GM18507 (cell line): Measurements from ENCODE around the gene STRIT1.
"Not testable (repeated sequence)": the region's sequence is repeated elsewhere in the genome, so short reads cannot be mapped to it uniquely, and the experiment has no call there.

Experiments
- DNase-seq: peaks from one replicate; pipeline ENCODE4 v3.0.0; 2011; ENCODE audit warnings: low read depth; ENCODE audit not compliant: insufficient read length; ENCODE audit errors: extremely low spot score
- FAIRE-seq: peaks from 2 replicates; lab custom pipeline; 2011; peaks lifted over from hg19 to GRCh38; lab: Jason Lieb, UNC

The STRIT1 gene

DNA sequence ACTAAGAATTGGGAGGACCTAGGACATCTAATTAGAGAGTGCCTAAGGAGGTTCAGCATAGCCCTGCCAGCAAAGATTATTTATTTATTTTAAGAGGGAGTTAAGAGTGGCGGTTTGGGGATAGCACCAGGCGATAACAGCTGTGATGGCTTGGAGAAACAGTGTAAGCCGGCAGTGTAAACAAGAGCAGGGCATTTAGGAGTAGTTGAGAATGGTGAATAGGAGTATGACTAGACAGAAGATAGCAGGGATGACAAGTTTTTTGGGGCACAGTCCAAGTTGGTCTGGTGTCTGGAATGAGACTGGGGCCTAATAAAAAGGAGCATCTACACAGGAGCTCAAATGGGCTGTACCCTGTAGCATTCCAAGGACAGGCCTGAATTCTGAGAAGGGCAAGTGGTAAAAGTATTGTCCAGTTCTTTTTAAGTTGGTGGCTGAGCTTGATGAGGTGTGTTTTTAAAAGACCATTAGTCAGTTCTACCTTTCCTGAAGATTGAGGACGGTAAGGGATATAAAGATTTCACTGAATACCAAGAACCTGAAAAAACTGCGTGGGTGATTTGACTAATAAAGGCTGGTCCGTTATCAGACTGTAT, 18.2 kb downstream of the STRIT1 start:
- DNase-seq, FAIRE-seq: not testable (repeated sequence)

DNA sequence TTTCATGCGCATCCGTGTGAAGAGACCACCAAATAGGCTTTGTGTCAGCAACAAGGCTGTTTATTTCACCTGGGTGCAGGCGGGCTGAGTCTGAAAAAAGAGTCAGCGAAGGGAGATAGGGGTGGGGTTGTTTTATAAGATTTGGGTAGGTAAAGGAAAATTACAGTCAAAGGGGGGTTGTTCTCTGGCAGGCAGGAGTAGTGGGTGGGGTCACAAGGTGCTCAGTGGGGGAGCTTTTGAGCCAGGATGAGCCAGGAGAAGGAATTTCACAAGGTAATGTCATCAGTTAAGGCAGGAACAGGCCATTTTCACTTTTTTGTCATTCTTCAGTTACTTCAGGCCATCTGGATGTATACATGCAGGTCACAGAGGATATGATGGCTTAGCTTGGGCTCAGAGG, 19.0 kb downstream of the STRIT1 start:
- not testable (repeated sequence) for FAIRE-seq, DNase-seq

DNA sequence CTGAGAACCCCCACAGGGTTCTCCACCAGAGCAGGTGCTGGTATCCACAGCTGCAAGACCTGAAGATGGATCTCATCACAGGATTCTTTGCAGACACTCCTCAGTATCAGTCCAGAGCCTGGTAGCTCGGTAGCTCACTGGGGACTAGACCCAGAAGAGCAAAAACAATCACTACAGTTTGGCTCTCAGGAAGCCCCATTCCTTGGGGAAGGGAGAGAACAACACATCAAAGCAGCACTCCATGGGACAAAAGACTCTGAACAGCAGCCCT, 22.2 kb downstream of the STRIT1 start:
- DNase-seq, result no peak
- no peak for FAIRE-seq

DNA sequence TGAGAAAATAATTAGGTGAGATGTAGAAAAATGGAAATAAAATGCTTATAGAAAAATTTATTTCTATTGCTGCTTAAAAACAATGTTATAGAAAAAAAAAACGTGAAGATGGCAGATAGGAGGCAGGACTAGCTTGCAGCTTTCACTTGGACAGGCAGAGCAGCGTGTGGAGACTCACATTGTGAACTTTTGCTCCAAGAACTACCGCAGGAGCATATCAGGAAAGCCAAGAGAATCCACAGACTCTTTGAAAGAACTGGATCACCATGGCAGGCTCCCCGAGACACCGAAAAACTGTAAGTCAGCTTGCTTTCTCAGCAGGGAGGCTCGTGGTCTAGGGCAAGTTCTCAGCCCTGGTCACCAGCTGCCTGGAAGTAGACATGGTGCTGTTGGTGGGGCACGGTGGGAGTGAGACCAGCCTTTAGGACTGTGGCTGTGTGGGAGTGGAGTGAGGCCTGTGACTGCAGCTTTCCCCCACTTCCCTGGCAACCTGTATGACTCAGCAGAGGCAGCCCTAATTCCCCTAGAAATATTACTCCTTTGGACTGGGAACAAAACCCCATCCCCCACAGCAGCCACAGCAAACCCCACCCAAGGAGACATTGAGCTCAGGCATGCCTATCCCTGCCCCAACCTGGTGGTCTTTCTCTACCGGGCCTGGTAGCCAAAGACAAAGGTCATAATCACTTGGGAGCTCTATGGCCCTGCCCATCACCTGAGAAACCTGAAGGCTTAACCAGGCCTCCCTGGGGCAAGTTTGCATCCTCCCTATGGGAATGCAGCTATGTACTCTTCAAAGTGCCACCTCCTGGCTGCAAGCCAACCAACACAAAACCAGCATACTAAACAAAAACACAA, 22.8 kb downstream of the STRIT1 start:
- DNase-seq, result no peak
- no peak for FAIRE-seq

DNA sequence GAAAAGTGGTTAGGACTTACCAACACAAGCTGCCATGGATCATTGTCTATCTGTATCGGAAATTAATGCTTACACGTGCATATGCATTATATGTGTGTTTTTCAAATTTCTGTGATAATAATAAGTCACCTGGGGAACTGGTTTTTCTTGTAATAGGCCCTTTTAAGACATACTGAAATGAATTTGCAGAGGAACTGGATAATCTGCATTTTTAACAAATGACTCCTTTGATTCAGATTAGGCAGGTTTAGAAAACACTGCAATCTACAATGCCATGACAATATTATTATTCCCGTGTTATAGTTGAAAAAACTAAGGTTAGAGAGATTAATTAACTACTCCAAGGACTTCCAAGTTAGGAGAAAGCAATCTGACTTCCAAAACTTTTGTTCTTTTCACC, 23.4 kb downstream of the STRIT1 start:
- DNase-seq, result no peak
- no peak for FAIRE-seq

DNA sequence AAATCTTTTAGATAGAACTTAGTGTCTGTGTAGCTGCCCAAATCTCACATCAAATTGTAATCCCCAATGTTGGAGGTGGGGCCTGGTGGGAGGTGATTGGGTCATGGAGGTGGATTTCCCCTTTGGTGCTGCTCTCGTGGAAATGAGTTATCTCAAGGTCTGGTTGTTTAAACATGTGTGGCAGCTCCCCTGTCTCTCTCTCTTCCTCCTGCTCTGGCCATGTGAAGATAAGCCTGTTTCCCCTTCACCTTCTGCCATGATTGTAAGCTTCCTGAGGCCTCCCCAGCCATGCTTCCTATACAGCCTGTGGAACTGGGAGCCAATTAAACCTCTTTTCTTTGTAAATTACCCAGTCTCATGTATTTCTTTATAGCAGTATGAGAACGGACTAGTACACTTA, 30.6 kb downstream of the STRIT1 start:
- not testable (repeated sequence) for DNase-seq, FAIRE-seq

GRCh38 chr3:155262295-155262694, 31.2 kb downstream of the STRIT1 start:
- DNase-seq, result no peak
- FAIRE-seq, result no peak

- no peak for FAIRE-seq
- DNase-seq, result no peak
These were observed 39.0 kb downstream of the STRIT1 start for GRCh38 chr3:155254445-155254844.

DNA sequence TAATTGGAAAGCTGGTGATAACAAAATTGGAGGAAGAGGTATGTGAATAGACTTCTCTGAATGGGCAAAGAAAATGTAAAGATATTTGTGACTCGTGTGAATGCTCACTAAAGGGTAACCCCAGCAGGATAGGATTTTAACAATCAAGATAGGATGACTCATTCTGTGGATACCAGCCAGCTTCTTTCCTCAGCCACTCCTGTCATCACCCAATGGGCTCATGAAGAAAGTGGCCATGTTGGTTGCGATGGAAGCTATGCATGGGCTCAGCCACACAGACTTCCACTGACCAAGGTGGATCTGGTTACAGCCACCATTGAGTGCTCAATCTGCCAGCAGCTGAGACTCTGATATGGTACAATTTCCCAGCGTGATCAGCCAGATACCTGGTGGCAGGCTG, 40.9 kb downstream of the STRIT1 start:
- FAIRE-seq, result no peak
- no peak for DNase-seq

- FAIRE-seq, result no peak
- no peak for DNase-seq
These were observed 41.5 kb downstream of the STRIT1 start for GRCh38 chr3:155252021-155252420.

GRCh38 chr3:155248531-155249187, 44.8 kb downstream of the STRIT1 start:
- DNase-seq (no peak), FAIRE-seq (no peak)

GRCh38 chr3:155244699-155245098, 48.8 kb downstream of the STRIT1 start:
- FAIRE-seq (no peak), DNase-seq (no peak)

- no peak for DNase-seq
- FAIRE-seq, result no peak
These were observed 49.3 kb downstream of the STRIT1 start for GRCh38 chr3:155244216-155244615.

DNA sequence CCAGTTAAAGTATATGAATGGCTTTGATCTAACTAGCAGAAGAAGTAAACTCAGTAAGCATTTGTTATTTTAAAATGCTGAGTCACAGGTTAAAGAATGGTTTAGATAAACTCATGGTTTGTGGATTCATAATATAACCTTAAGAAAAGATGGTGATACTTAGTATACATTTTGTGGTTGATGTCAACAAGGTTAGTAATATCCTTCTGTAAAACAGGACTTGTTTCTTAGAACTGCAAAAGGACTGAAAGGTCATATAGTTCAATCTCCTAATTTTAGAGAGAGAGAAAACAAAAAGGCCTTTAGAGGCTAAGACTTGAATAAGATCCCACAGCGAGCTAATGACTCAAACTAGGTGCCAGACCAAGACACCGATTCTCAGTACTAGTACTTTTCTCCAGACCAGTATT, 50.0 kb downstream of the STRIT1 start:
- no peak for DNase-seq
- FAIRE-seq, result no peak

DNA sequence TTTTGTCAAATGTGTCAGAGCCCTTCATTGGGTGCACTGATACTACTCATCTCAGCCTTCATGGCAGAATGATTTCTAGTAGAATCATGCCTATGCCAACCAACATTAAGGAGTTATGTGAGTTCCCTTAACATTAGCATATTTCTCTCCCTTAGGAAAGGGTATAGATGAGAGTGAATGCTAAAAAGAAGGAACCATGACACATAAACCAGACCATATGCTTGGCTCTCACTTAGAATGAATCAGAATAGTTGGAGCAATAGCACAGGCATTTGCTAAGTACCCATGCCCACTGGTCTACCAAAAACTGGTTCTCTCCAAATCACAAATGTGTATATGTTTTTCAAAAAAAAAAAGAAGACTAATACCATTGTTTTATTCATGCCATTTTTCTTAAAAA, 51.1 kb downstream of the STRIT1 start:
- DNase-seq (no peak), FAIRE-seq (no peak)

GRCh38 chr3:155241579-155241978, 51.9 kb downstream of the STRIT1 start:
- DNase-seq (no peak), FAIRE-seq (no peak)
